Hematopoietic multipotent progenitor cell treated with erythropoietin and hydrocortisone succinate and interleukin-3 and kit ligand, for 4 days (in vitro differentiated cells): ENCODE data around the gene ENDOV.

Experiments
- DNase-seq: peaks from one replicate; pipeline ENCODE4 v3.0.0-alpha.2; 2015

ENDOV gene

DNA sequence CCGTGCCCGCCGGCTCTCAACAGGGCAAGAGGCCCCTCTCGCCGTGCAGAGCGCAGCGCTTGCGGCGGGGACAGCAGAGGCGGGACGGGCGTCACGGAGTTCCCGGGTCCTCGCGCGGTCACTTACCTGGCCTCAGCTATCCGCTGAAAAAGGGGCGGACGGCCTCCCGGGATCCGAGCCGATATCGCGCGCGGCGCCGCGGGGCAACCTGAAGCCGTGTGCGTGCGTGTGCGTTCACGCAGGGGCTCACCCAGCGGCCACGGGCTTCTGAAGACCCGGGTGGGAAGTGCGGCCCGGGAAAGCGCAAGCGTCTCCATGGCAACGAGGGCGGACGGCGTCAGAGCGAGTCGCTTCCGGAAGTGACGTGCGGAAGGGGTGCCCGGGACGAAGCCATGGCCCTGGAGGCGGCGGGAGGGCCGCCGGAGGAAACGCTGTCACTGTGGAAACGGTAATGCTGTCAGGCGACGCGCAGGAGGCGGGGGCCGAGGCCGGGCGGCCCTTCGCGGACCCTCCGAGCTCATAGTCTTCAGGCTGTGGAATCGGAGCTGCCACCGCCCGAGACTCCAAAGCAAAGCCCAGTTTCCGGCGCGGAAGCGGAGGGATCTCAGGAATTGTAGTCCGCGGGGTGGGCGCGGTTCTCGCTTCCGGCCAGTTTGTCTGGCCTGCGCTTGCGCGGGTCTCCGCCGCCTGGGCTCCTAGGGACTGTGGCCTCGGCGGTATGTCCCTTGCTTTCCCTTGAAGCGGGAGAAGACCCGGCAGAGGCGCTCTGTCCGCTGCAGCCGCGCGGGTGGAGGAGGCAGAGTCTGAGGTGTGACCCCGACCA, at the start of gene ENDOV:
Gene ENDOV, plus strand, starts transcription at position 365 of the 823 bp plus-strand sequence. Its CDS starts 28 bp downstream, at position 393.
- peak; percentile 97 for DNase-seq

DNA sequence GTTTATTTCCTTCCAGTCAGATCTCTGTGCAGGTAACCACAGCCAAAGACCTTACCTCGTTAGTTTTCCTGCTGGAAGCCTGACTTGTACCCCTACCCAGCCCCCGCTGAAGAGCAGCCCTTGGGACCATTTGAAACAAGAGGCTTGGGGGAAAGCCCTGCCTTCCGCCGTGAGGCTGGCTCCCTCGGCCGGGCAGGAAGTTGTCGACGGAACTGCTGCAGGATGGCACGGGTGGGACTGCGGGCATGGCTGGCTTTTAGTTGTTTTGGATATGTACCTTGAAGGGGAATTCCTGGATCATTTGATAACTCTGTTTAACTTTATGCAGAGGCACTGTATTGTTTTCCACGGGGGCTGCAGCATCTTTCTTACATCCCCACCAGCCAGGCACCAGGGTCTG, 49.0 kb upstream of the ENDOV start:
- no peak for DNase-seq

DNA sequence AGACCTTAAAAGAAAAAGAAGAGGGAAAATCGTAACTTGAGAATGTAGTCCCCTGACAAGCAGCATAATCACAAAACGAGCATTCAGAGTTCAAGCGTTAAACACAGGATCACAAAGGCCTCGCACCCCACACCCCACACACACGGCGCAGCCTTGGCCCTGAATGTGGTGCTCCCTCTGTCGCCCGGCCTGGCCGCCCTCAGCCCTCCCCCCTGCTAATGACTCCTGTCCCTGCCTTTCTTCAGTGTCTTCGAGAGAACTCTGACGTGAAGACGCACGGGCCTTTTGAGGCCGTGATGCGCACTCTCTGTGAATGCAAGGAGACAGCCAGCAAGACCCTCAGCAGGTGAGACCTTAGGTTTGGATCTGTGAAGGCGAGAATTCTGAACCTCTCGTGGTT, 47.5 kb upstream of the ENDOV start:
- DNase-seq: no peak

DNA sequence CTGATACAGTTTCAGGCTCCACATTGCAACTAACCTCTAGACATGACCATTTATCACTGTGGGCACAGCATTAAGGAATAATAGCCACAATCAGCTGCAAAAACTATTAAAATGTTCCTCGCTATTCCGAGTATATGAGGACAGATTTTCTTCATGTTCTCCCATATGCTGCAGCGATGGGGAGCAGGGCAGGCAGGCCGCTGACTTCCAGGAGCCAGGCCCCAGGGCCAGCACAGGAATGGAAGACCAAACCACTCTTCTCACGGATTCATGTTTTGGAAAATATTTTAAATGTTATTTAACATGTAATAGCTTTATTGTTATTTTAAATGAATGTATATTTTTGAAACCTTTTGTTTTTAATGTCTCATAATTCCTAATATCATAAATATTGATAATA, 43.8 kb upstream of the ENDOV start:
- no peak for DNase-seq

DNA sequence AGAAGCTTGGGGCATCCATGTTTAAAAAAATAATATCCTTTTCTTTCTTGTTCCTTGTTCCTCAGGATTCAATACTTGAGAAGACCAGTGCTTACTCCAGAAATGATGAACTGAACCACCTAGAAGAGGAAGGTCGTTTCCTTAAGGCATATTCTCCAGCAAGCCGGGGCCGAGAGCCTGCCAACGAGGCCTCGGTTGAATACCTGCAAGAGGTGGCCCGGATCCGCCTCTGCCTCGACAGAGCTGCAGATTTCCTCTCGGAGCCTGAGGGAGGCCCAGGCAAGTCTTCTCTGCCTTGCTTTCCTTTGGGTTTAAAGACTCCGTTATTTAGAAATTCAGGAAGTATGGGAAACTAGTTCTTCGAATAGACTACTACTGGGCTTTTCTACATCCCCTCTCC, 42.5 kb upstream of the ENDOV start:
- no peak for DNase-seq

DNA sequence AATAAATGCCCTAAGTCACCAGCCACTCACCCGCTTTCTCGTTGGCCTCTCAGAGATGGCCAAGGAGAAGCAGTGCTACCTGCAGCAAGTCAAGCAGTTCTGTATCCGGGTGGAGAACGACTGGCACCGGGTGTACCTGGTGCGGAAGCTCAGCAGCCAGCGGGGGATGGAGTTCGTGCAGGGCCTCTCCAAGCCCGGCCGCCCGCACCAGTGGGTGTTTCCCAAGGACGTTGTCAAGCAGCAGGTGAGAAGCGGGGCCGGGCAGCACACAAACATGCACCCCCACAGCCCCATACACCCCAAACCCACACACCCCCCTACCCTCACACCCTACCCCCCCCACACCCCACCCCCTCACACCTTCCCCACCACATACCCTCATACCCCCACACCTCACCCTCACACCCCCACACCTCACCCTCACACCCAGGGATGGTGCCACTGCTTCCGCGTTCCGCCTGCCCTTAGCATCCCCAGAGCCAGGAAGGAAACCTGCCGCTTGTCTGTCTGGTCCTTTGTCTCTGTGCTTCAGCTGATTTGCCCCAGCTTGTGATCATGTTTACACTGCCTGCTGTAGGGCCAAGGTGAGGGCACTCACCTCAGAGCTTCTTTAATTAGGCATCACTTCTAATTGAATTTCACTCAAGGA, 41.9 kb upstream of the ENDOV start:
- no peak for DNase-seq

DNA sequence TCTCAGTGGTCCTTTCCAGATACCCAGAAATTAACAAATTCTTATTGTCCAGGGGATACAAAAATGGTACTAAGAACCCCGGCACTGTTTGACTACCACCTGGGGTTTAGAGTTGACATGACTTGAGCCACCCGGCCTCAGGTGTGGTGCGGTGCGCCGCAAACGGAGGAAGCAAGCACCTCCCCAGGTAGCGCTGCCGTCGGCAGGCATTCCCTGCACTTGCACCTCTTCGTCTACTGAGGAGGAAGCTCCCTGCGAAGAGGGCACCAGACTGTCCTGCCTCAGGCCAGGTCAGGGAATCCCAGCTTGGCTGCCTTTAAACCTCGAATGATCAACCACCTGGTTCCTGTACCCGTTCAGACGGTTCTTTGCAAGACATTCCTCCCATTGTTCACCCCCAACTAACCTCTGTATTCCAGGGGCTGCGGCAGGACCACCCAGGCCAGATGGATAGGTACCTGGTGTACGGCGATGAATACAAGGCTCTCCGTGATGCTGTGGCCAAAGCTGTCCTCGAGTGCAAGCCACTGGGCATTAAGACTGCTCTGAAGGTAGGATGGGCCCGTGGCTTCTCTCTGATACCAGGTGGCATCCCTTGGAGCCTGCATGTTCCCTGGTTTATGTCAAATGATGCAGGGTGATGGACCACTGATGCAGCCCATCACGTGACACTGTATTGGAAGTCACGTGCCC, 40.8 kb upstream of the ENDOV start:
- no peak for DNase-seq

DNA sequence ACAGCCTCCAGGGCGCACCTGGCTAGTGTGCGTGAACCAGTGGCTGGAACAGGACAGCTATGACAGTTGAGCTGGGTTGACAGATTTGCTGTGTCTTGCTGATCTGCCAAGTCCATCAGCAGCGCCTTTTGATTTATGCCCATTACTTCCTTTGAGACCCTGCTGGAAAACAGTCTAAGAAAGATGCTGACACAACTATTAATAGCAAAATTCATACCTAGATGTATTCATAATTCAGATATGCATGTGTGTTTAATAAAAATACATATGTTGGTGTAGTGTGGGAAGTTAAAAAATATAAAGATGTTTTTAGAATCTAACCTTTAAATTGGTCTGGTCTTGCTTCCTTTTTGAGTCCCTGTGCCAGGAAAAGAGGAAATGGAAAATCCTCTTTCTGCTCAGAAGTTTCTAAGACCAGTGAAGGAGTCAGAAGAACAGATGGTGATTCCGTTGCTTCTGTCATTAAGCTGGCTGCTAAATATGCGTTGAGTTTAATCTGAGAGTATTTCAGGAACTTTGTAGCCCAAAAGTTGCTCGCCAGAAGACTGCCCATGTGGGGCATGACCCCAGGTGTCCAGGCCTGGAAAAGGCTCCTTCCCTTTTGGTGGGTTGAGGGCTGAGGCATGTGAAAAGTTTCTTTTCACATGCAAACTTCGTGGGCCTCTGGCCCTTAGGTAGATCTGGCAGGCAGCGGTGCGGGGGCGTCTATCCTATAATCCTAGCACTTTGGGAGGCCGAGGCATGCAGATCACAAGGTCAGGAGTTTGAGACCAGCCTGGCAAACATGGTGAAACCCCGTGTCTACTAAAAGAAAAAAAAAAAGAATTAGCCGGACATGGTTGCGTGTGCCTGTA, 40.0 kb upstream of the ENDOV start:
- no peak for DNase-seq

DNA sequence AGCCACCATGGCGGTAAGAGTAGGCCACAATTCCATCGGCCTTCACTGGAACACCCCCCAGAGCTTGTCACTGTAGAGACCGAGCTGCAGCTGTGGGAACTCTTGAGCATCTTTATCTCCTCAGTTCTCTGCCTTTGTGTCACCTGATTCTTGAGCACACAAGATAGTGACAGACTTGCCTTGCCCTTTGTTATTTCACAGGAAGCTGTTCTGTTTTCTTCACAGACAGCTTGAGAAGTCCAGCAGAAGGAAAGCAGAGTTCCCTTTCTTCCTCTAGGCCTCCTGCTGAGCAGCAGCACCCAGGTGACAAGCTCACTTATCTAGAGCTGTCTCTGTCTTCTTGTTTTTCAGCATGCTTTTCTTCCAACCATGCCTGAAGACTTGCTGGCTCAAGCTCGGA, 38.4 kb upstream of the ENDOV start:
- no peak for DNase-seq

DNA sequence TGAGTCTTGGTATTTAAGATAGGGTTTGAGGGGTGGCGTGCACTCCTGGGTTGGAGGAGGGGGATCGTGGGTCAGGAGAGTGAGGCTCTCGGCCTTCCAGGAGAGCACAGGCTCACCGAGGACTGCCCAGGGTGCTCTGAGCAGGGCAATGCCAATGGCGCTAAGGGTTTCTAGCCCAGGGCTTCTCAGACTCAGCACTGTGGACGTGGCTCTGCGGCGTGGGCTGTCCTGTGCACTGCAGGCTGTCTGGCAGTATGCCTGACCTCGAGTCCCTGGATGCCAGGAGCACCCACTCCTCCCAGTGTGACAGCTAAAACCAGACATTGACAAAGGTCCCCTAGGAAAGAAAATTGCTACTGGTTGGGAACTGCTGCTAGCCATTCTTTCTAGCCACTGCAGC, 37.2 kb upstream of the ENDOV start:
- DNase-seq: no peak

DNA sequence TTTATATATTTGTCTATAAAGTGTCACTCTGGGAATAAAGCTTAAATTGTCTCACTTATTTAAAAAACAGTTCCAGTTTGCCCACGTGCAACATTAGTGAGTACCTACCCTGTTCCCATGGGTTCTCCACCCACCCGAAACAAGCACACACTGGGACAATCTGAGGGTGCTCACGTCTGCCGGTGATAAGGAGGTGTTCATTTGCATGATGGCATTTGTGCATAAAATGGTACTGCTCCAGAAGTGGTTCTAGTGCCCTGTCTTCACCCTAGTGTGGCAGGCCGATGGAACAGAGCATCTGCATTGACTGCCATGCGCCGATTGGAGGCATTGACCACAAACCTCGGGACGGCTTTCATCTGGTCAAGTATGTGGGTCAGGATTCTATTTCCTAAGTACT, 35.6 kb upstream of the ENDOV start:
- DNase-seq: no peak

DNA sequence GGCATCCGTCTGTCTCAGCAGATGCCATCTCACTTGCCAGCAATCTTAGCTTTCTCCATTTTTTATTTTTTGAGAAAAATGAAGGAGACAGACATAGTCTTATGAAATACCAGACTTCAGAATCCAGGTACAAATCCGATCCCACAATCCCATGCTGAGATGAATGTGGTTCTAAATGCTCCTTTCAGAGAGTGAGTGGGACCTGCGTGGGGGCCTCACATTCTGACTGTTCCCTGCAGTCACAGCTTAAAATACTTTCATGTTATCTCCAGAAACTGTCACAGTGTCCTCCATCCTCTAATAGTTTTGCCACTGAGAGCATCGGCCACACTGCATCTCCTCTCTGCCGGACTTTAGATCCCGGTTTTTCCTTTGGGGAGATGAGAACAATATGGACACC, 34.9 kb upstream of the ENDOV start:
- no peak for DNase-seq

DNA sequence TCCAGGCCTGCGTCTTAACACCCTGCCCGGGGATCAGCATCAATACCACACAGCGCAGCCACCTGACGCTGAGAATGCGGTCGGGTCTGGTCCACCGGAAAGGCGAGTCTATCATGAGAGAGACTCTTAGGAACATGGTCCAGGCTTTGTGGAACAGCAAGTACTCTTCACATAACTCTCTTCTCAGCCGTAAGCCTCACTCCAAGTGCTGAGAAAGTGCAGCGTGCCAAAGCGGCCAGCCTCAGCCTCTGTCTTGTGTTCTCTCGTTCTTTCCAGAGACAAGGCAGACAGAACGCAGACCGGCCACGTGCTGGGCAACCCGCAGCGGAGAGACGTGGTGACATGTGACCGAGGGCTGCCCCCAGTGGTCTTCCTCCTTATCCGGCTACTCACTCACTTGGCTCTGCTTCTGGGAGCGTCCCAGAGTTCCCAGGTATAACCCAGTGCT, 34.4 kb upstream of the ENDOV start:
- no peak for DNase-seq

DNA sequence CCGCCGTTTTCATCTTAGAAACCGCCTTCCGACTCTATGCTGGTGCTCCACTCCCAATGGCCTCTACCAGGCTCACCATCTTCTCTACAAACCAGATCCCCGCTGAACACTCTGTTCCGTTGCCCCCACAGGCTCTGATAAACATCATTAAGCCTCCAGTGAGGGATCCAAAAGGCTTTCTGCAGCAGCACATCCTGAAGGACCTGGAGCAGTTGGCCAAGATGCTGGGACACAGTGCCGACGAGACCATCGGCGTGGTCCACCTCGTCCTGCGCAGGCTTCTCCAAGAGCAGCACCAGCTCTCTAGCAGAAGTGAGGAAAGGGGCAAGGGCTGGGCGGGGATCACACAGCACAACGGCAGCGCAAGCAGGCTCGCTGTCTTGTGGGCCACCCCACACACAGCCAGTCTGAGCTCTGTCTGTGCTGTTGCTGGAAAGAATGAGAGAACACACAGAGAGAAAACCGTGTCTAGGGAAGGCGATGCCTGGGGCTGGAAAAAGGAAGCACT, 33.5 kb upstream of the ENDOV start:
- no peak for DNase-seq

DNA sequence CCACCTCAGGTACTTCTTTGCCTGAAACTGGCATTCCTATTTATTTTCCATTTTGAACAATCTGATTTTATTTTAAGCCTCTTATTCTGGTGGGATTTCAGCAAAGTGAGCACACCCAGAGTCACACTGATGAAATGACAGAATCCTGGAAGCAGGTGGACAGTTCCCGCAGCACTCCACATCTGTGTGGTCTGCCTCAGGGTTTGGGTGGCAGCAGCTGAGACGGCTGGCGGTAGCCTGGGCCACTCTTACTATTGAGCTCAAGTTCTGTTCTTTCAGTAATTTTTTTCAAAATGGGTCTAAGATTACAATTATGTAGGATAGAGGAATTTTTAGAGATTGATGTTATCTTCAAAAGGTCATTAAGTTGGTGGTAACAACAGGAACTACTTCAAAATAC, 32.5 kb upstream of the ENDOV start:
- no peak for DNase-seq

DNA sequence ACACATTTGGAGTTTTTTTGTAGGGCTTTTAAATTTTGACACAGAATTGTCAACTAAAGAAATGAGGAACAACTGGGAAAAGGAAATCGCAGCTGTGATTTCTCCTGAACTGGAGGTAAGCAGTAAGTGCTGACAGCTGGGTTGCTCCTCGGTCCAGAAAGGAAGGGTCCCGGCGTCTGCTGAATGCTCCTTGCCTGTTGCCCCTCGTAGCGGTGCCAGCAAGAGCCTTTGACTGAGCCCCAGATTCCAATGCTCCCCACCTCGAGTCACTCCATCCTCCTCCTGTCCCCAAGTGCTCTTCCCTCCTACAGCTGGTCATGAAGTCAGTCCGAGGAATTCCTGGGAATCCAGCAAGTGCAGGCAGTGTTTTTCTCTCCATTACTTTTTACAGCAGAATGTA, 32.0 kb upstream of the ENDOV start:
- DNase-seq: no peak

DNA sequence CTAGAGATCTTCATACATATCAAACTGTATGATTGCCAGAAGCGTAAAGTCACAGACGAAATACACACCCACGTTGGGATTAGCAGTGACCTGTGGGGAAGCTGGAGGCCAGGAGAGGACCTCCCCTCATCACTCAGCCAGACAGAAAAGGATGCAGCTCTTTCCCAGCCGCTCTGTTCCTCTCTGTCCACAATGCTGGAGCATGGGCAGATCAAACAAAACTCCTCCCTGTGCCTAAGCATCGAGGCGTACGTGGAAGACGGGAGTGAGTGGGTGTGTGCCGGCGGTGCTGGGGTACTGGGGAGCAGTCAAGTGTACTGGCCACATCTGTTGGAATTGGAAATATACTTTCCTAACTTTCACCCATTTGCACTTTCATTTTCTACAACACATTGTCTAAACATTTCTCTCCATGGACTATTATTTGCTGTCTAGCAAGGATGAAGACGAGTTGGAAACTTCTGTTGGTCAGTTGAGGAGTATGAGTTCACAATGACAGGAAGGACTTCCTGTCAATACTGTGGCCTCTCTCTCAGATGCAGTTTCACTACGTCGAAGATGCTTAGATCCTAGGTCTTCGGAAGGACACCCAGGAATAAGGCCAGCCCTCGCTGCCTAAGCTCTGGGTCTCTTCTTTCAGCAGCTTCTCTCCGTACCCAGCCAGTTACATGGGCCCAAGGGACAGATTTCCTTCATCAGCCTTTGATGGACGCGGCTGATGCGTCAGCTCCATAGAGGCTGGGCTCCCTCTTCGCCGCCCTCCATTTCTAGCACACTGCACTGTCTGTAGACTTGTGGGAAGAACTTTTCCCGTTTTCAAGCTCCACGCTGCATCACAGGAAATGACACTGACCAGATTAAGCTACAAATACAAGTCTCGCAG, 30.6 kb upstream of the ENDOV start:
- no peak for DNase-seq

DNA sequence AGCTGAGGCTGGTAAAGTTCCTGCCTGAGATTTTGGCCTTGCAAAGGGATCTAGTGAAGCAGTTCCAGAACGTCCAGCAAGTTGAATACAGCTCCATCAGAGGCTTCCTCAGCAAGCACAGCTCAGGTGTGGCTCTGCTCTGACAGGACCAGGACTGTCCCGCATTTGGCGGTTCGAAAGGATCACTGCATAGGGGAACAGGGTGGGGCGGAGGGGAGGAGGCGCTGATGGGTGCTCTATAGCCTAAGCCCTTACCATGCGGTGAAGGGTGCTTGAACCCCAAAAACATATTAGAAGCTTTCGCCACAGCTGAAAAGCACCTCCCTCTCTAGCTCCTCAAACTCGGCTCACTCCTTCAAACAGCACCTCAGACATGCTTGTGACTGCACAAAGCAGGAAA, 29.9 kb upstream of the ENDOV start:
- DNase-seq: no peak

DNA sequence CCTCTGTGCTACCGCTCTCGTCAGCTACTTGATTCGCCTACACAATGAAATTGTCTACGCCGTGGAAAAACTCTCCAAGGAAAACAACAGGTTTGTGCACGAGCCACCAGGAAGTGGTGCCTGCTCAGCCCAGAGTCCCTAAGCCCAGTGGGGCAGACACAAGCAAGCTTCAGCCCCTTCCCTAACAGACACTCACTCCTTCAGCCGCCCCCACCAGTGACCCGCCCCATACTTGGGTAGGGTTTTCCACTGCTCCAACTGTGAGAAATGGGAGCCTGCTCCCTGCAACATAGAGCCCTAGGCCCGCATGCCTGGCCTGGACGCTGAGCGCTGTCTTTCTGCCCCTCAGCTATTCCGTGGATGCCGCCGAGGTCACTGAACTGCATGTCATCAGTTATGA, 28.6 kb upstream of the ENDOV start:
- no peak for DNase-seq

DNA sequence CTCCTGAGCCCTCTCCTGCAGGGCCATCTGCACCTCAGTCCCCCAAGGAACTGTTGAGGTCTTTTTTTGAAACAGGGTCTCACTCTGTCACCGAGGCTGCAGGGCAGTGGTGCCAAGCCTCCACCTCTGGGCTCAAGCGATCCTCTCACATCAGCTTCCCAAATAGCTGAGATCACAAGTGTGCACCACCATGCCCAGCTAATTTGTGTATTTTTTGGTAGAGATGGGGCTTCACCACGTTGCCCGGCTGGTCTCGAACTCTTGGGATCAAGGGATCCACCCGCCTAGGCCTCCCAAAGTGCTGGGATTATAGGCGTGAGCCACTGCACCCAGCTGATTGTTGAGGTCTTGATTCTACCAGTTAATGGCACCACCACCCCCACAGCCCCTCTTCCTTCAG, 27.9 kb upstream of the ENDOV start:
- no peak for DNase-seq

DNA sequence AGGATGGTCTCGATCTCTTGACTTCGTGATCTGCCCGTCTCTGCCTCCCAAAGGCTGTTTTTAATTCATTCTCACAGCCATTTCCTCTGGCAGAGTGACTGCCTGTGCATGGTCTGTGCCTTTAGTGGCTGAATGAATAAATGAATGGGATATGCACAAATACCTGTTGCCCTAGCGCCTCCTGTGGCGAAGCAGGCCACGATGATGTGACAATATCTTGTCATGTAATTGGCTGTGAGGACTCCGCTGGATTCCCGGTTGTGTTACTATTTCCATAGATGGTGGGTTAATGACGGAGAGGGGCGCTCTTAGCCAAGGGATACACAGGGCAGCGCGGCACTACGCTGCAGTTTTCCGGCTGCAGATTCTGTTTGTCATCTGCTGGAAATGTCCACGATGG, 26.8 kb upstream of the ENDOV start:
- DNase-seq: no peak

DNA sequence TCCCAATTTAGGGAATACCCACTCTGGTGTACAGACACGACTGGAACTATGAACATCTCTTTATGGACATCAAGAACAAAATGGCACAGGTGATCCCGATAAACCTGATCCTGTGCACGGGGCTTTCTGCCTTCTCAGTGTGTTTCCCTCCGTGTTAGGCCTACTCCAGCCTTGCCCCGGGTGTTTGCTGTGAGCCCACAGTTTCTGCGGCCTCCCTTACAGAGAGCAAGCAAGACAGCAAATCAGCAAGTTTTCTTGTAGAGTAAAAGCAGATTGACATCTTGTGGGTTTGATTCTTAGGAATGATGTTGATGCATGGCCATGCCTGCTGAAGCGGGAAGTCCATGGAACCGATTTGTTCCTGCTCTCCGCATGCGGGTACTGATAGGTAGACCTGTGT, 26.4 kb upstream of the ENDOV start:
- DNase-seq: no peak
